Measurements from ENCODE around the gene ARRB2.

The ARRB2 gene

DNA sequence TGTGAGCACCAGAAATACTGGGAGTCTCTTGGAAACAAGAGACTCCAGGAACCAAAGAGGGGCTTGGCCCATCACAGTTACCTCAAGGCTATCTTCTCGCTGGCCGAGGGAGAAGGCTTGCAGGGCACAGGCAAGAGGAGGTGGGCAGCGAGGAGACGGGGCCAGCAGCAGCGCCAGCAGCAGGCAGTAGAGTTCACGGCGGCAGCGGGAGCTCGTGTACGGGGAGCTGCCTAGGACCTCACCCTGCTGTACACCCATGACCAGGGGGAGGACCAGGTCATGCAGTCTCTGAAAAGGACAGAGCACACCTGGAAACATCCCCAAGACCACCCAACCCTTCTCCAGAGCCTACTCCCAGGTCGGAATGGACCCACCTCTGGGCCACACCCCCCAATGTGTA lies 37.3 kb upstream of the ARRB2 start:
- TF ChIP-seq POLR2AphosphoS5 (IDR thresholded peaks at IDR 0.05; ENCODE audit: low read depth, low read length) (no peak), REST (IDR thresholded peaks at IDR 0.05; ENCODE audit: insufficient read depth in 1 of 2, low read depth in 2 of 2, low read length in 2 of 2) (no peak), SIN3A (IDR thresholded peaks at IDR 0.05; ENCODE audit: borderline replicate concordance, insufficient read depth, low read length) (no peak), FOXP2 (optimal IDR thresholded peaks at IDR 0.05; ENCODE audit: borderline replicate concordance, extremely low read depth, extremely low read length, insufficient read depth) (no peak)

DNA sequence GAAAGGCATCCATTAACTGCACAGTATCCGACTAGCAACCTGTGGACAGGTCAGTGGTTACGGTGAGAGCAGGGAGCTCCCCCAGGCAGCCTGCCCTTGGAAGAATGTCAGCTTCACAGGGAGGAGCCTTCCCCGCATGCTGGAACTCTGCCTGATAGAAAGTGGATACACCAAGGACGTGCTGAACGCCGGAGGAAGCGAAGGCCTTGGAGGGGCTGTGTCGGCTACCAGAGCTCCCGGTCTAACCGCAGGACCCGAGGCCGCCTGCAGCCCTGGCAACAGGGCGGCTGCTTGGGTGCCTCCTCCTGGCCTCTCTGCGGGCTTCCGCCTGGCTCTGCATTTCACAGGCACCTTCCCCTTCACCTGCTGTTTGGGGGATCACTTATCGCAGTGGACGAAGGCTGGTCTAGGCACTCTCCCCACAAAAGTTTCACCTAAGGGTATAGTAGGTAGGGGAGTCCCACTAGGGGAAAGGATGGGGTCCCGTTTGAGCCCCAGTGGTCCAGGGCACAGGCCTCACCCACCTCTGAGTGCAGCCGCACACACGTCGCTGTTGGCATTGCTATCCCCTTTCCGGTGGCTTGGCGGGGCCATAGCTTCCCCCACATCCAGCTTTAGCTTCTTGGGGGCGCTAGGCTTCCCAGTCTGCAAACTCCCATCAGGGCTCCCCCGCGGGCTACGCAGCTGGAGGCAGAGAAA lies 36.3 kb upstream of the ARRB2 start:
- no peak for TF ChIP-seq SIN3A (IDR thresholded peaks at IDR 0.05; ENCODE audit: borderline replicate concordance, insufficient read depth, low read length)

- no peak for TF ChIP-seq FOXP2 (optimal IDR thresholded peaks at IDR 0.05; ENCODE audit: borderline replicate concordance, extremely low read depth, extremely low read length, insufficient read depth)
- no peak for TF ChIP-seq TAF1 (IDR thresholded peaks at IDR 0.05; ENCODE audit: borderline replicate concordance, insufficient read depth, low read length)
- TF ChIP-seq POLR2AphosphoS5 (IDR thresholded peaks at IDR 0.05; ENCODE audit: low read depth, low read length) = no peak
- TF ChIP-seq SIN3A (IDR thresholded peaks at IDR 0.05; ENCODE audit: borderline replicate concordance, insufficient read depth, low read length) = no peak
- TF ChIP-seq REST (IDR thresholded peaks at IDR 0.05; ENCODE audit: insufficient read depth in 1 of 2, low read depth in 2 of 2, low read length in 2 of 2) = no peak
Observed at GRCh38 chr17:4674685-4674998, 35.8 kb upstream of the ARRB2 start.

DNA sequence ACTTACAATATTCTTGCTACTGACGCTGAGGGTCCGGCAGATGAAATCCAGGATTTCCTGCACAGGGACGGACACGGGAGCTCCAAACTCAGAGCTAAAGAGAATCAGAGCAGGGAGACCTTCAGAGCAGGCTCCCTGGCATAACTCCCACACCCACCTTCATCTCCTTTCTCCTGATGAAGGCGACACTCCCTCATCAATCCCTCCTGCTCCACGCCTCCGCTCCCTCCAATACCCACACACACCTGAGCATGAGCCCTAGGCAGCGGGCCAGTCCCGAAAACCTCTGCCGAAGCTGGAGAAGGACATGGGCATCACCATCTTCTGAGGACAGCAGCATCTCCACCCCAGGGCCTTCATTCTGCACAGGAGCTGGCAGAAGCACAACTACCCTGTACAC lies 34.6 kb upstream of the ARRB2 start:
- TF ChIP-seq POLR2AphosphoS5 (IDR thresholded peaks at IDR 0.05; ENCODE audit: low read depth, low read length) (no peak), FOXP2 (optimal IDR thresholded peaks at IDR 0.05; ENCODE audit: borderline replicate concordance, extremely low read depth, extremely low read length, insufficient read depth) (no peak), SIN3A (IDR thresholded peaks at IDR 0.05; ENCODE audit: borderline replicate concordance, insufficient read depth, low read length) (no peak), REST (IDR thresholded peaks at IDR 0.05; ENCODE audit: insufficient read depth in 1 of 2, low read depth in 2 of 2, low read length in 2 of 2) (no peak), TAF1 (IDR thresholded peaks at IDR 0.05; ENCODE audit: borderline replicate concordance, insufficient read depth, low read length) (no peak)

GRCh38 chr17:4676791-4677190 lies 33.6 kb upstream of the ARRB2 start:
- TF ChIP-seq POLR2AphosphoS5 (IDR thresholded peaks at IDR 0.05; ENCODE audit: low read depth, low read length) (no peak), FOXP2 (optimal IDR thresholded peaks at IDR 0.05; ENCODE audit: borderline replicate concordance, extremely low read depth, extremely low read length, insufficient read depth) (no peak), TAF1 (IDR thresholded peaks at IDR 0.05; ENCODE audit: borderline replicate concordance, insufficient read depth, low read length) (no peak), SIN3A (IDR thresholded peaks at IDR 0.05; ENCODE audit: borderline replicate concordance, insufficient read depth, low read length) (no peak), REST (IDR thresholded peaks at IDR 0.05; ENCODE audit: insufficient read depth in 1 of 2, low read depth in 2 of 2, low read length in 2 of 2) (no peak)

All from PFSK-1 (cell line).